GM12872 (cell line): ENCODE results near the gene PFKP.

Experiments
- TF ChIP-seq, protein P1 (sequence below): IDR thresholded peaks from 3 replicates; pipeline ENCODE4 v1.5.1; 2011; ENCODE audit warnings: low read depth, mild to moderate bottlenecking, low read length, moderate library complexity; ENCODE audit not compliant: insufficient read depth

Gene PFKP

DNA sequence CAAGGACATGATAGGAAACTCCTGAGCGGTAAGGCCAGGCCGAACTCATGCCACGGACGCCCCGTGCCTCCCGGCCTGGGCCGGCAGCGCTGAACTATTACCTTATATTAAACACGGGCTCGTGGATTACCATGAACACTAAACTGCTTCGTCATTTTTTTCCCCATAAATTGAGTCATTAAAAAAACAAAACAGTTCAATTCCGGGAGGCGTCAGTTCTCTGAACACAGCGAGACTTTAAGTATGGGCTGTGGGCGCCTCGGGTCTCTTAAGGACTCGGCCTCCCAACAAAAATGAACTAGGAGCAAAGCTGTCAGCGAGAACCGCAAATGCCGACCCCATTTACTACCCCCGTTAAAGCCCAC lies 104.7 kb downstream of the PFKP start:
- TF ChIP-seq, protein P1, sequence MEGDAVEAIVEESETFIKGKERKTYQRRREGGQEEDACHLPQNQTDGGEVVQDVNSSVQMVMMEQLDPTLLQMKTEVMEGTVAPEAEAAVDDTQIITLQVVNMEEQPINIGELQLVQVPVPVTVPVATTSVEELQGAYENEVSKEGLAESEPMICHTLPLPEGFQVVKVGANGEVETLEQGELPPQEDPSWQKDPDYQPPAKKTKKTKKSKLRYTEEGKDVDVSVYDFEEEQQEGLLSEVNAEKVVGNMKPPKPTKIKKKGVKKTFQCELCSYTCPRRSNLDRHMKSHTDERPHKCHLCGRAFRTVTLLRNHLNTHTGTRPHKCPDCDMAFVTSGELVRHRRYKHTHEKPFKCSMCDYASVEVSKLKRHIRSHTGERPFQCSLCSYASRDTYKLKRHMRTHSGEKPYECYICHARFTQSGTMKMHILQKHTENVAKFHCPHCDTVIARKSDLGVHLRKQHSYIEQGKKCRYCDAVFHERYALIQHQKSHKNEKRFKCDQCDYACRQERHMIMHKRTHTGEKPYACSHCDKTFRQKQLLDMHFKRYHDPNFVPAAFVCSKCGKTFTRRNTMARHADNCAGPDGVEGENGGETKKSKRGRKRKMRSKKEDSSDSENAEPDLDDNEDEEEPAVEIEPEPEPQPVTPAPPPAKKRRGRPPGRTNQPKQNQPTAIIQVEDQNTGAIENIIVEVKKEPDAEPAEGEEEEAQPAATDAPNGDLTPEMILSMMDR, result no peak

DNA sequence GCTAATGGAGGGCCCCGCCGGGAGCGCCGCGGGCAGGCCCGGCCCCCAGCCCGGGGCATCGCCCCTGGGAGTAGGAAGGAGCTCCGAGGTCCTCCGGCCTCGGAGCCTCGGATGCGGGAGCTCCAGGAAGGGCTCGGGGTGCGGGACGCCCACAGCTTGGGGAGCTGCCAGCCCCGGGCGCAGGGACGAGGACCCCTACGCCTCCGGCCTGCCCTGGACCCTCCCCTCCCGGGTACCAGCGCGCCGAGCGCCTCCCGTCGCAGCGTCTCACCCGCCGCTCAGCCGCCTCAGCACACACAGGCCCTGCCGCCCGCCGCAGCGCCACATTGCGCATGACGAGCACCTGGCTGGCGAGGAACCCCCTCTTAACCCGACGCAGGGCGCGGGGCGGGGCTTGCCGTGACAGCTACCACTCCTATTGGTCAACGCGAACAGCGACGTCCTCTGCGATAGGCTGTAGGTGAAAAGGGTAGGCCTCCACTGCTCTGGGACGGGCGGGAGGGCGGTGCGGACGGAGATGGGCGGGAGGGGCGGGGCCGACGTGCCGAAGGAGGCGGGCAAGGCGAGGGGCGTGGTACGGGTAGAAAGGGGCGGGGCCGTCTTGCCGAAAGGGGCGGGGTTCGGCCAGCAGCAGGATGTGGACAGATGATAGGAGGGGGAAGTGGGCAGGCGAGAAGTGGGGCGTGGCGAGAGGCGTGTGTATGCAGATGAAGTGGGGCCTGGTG lies 105.3 kb downstream of the PFKP start, which contains the start of gene PITRM1:
Gene PITRM1 (minus strand): TSS at position 337 of the 725 bp plus-strand sequence. CDS start 10 bp downstream, at position 327.
- TF ChIP-seq, protein P1, result no peak

DNA sequence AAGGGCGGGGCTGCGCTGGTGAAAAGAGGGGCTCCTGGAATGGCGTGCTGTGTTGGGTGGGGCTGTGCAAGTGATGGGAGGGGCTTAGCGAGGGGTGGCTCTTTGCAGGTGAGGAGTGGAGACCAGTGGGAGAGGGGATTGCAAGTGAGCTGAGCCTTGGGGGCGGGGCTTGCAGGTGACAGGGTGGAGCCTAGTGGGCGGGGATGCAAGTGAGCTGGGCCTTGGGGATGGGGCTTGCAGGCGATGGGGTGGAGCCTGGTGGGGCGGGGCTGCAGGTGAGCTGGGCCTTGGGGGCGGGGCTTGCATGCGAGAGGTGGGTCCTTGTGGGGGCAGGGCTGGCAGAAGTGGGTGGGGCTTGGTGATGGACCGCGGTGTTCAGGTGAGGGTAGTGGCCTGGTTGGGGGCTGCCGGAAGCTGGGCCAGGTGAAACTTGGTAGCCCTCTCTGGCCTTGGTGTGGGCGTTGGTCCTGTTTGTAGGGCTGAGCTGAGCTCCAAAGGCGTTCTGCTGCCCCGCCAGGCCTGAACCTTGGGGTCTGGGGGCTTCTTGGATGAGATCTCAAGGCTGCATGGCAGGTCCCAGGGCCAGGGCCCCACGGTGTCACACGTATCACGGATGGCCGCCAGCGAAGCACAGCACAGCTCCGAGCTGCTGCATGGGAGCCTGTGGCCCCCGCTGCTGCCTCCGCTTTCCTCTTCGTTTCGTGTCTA lies 106.0 kb downstream of the PFKP start:
- TF ChIP-seq, protein P1, result no peak

DNA sequence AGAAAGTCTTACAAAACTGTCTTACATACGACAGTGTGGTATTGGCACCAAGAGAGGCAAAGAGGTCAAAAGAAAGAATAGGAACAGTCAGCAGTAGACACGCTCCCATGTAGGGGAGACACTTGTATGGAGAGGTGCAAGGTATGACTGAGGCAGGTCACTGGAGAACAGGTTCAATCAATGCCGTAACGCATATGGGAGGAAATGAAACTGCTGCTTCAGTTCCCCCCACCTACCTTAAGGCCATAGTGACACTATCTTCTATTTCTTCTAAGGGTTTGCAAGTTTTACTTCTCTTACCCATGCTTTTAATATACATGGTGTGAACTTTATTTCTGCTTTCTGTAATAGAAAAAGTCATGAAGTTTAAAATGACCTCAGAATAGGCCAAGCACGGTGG lies 110.7 kb downstream of the PFKP start:
- TF ChIP-seq, protein P1, result no peak

DNA sequence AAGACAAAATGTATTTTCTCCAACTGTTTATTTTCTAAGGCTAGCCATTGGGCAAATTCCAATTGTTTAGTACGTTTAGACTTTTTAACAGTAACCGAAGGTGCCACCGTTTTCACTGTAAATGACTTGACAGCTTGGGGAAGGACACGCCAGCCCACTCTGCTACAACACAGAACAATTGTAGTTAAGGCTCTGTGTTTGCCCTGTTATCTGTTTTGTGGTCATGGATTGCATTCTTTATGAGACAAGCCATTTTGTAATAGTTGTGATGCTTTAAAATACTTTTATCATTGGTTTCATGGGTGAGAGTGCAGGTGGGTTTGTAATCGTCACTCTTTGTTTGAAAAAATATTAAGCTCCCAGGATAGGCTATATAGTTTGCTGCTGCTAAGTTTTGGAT lies 111.8 kb downstream of the PFKP start:
- TF ChIP-seq, protein P1, result no peak

DNA sequence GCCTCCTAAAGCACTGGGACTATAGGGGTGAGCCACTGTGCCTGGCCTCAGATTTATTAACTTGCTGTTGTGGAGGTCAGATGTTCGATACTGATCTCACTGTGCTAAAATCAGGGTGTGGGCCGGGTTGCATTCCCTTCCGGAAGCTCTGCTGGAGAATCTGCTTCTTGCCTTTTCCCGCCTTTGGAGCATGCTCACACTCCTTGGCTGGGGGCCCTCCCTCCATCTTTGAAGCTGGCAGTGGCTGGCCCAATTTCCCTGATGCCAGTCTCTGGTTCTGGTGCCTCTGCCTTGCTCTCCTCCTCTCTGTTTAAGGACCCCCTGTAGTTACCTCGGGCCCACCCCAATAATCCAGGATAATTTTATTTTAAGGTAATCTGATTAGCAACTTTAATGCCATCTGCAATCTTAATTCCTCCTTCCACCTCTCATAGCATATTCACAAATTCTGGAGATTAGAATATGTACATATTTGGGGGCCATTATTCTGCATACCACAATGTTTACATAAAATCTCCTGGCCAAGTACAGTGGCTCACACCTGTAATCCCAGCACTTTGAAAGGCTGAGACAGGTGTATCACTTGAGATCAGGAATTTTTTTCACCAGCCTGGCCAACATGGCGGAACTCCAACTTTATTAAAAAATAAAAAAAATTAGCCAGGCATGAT lies 113.1 kb downstream of the PFKP start:
- TF ChIP-seq, protein P1, result no peak

DNA sequence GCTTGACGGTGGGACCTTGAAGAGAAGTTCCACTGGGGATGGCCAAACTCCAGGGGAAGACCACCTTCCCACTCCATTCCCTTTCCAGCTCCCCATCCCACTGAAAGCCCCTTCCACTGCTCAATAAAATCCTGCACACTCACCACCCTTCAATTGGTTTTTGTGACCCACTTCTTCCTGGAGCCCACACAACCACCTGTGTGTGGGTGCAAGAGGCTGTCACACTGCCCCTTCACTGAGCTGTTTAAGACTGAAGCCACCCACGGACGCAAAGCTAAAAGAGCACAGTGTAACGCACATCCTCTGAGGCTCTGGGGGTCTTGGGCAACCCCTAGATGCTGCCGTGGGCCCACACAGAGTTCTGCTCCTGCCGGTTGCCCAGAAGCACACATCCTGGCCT lies 118.0 kb downstream of the PFKP start:
- TF ChIP-seq, protein P1, result no peak
